OCI-LY7 (cell line): ENCODE data around the gene TBX4. TPM values are rescaled to one million over a fixed set of nuclear protein-coding genes. Genes with fewer than 3 reads are reported as not detected.
"Not testable (repeated sequence)": the region's sequence is repeated elsewhere in the genome, so short reads cannot be mapped to it uniquely, and the experiment has no call there.

Experiments
- BruUV-seq: library from RNA; stranded (reverse); fragments of 400-500 nt; replicated peaks from 2 replicates; lab custom pipeline; 2021; lab: Mats Ljungman, UMichigan
- CTCF ChIA-PET: fragments of 300-600 bp; sonication (Branson Sonifier 250); formaldehyde crosslinking; loops from one replicate; lab custom pipeline; 2022; ENCODE audit warnings: antibody characterized with exemption; ENCODE audit not compliant: unreplicated experiment; lab: Charles Lee
- POLR2A ChIA-PET: fragments of 300-600 bp; sonication (Branson Sonifier 250); formaldehyde crosslinking; loops from one replicate; lab custom pipeline; 2022; ENCODE audit warnings: antibody characterized with exemption; lab: Charles Lee
- DNase-seq: peaks from one replicate; pipeline ENCODE4 v3.0.0-alpha.2; 2015; ENCODE audit warnings: low spot score
- H2AFZ ChIP-seq: fragments of 200-600 bp; sonication (generic), shearing (Covaris generic); 2 replicates; pipeline ENCODE4 v1.6.1; 2014; ENCODE audit warnings: mild to moderate bottlenecking, antibody characterized with exemption, low read length, moderate library complexity
- H3K27ac ChIP-seq: fragments of 200-600 bp; sonication (generic); 2 replicates; pipeline ENCODE4 v1.5.1; 2014; ENCODE audit warnings: mixed run types, low read depth, mild to moderate bottlenecking, moderate library complexity, low read length, inconsistent platforms; ENCODE audit not compliant: poor library complexity, severe bottlenecking
- H3K36me3 ChIP-seq: fragments of 200-600 bp; sonication (generic); 2 replicates; pipeline ENCODE4 v1.6.1; 2014; ENCODE audit warnings: mild to moderate bottlenecking, antibody characterized with exemption, low read length, moderate library complexity, mixed read lengths; ENCODE audit not compliant: insufficient read depth
- H3K4me1 ChIP-seq: fragments of 200-600 bp; sonication (generic); 2 replicates; pipeline ENCODE4 v1.5.1; 2014; ENCODE audit warnings: mild to moderate bottlenecking, low read length; ENCODE audit not compliant: insufficient read depth, poor library complexity, severe bottlenecking
- H3K4me2 ChIP-seq: fragments of 200-600 bp; sonication (generic); 2 replicates; pipeline ENCODE4 v1.6.1; 2014; ENCODE audit warnings: mild to moderate bottlenecking, low read length
- H3K4me3 ChIP-seq: fragments of 200-600 bp; sonication (generic); 2 replicates; pipeline ENCODE4 v1.5.1; 2014; ENCODE audit warnings: mild to moderate bottlenecking, low read depth, low read length; ENCODE audit not compliant: poor library complexity, severe bottlenecking
- H3K79me2 ChIP-seq: fragments of 200-600 bp; sonication (generic); 2 replicates; pipeline ENCODE4 v1.6.1; 2016; ENCODE audit warnings: low read depth, mild to moderate bottlenecking, low read length, moderate library complexity, mixed read lengths; ENCODE audit not compliant: insufficient read depth
- H3K9me2 ChIP-seq: fragments of 200-600 bp; sonication (generic); 2 replicates; pipeline ENCODE4 v1.6.1; 2016; ENCODE audit warnings: mild to moderate bottlenecking, low read length, mixed read lengths; ENCODE audit not compliant: insufficient read depth
- H3K9me3 ChIP-seq: fragments of 200-600 bp; sonication (generic); 2 replicates; pipeline ENCODE4 v1.6.1; 2014; ENCODE audit warnings: mild to moderate bottlenecking, mixed run types, low read length, mixed read lengths
- H4K20me1 ChIP-seq: fragments of 200-600 bp; sonication (generic); 2 replicates; pipeline ENCODE4 v1.6.1; 2014; ENCODE audit warnings: mild to moderate bottlenecking, antibody characterized with exemption, low read length, moderate library complexity, mixed read lengths; ENCODE audit not compliant: insufficient read depth
- EZH2phosphoT487 ChIP-seq: fragments of 200-600 bp; sonication (generic); IDR thresholded peaks from 2 replicates; pipeline ENCODE4 v1.6.1; 2018; ENCODE audit warnings: low read depth, borderline replicate concordance, mild to moderate bottlenecking, mixed run types, antibody characterized with exemption, low read length, moderate library complexity, mixed read lengths
- intact Hi-C: fragments of 100-400 bp; cut with micrococcal nuclease; formaldehyde crosslinking; loops from one replicate; pipeline ENCODE4 v1.10.0; 2022; ENCODE audit not compliant: unreplicated experiment
- total RNA-seq, 2 experiments: library from RNA; depleted of rRNA in 1 of 2; stranded (reverse); fragments of >200 nt in 1 of 2; shearing (Covaris generic) in 1 of 2; gene quantifications; 2 replicates each; pipeline ENCODE4 v1.2.3, GENCODE V29; 2014 to 2022
- TF ChIP-seq, protein P1 (sequence below): fragments of 200-600 bp; sonication (generic); conservative IDR thresholded peaks from 2 replicates; pipeline ENCODE4 v1.5.1; 2014; ENCODE audit warnings: mild to moderate bottlenecking, antibody characterized with exemption, low read length, moderate library complexity, mixed read lengths

The TBX4 gene
- total RNA-seq, 2 experiments from 2014 or later = not detected

DNA sequence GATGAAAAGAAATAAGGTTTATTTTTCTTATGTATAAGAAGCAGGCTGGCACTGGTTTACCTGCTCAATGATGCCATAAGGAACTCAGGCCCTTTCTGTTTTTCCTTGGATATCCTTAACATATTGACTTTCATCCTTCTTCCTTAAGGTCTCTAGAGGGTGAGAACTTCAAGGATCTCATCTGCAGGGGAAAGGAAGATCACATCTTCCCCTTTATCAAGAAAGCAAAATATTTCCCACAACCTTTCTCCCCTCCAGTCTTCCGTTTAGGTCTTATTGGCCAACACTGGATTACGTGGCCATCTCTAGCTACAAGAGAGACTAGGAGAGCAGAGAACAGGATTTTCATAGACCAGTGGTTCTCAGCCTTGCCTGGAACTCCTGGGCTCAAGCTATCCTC, 4.2 kb upstream of the TBX4 start:
- H3K9me3 ChIP-seq = no peaks in the 10 kb centered on the region
- no peaks in the 10 kb centered on the region for H4K20me1 ChIP-seq
- TF ChIP-seq, protein P1, sequence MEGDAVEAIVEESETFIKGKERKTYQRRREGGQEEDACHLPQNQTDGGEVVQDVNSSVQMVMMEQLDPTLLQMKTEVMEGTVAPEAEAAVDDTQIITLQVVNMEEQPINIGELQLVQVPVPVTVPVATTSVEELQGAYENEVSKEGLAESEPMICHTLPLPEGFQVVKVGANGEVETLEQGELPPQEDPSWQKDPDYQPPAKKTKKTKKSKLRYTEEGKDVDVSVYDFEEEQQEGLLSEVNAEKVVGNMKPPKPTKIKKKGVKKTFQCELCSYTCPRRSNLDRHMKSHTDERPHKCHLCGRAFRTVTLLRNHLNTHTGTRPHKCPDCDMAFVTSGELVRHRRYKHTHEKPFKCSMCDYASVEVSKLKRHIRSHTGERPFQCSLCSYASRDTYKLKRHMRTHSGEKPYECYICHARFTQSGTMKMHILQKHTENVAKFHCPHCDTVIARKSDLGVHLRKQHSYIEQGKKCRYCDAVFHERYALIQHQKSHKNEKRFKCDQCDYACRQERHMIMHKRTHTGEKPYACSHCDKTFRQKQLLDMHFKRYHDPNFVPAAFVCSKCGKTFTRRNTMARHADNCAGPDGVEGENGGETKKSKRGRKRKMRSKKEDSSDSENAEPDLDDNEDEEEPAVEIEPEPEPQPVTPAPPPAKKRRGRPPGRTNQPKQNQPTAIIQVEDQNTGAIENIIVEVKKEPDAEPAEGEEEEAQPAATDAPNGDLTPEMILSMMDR = no peak
- no peak for TF ChIP-seq EZH2phosphoT487
- intact Hi-C loops = no loop called here
- H3K4me1 ChIP-seq = no peaks in the 10 kb centered on the region
- BruUV-seq = no TSS peak
- ChIA-PET CTCF (interaction anchor here (0.5 kb wide), 1 partner anchor 220 kb away, joined by 4 read pairs; no protein-coding TSS in a partner anchor), POLR2A (interaction anchor here (0.6 kb wide), 1 partner anchor 409 kb away, joined by 4 read pairs; no protein-coding TSS in a partner anchor)
- H3K4me2 ChIP-seq = no peak overlapping the region
- no peak for DNase-seq
- H3K27ac ChIP-seq = no peak overlapping the region
- H3K79me2 ChIP-seq = no peaks in the 10 kb centered on the region
- H3K9me2 ChIP-seq = no peaks in the 10 kb centered on the region
- H3K36me3 ChIP-seq = no peaks in the 10 kb centered on the region
- no peak overlapping the region for H2AFZ ChIP-seq
- H3K4me3 ChIP-seq = no peak overlapping the region

GRCh38 chr17:61449140-61449539, 3.1 kb upstream of the TBX4 start:
- BruUV-seq, H4K20me1 ChIP-seq, intact Hi-C loops, H3K9me2 ChIP-seq, H3K79me2 ChIP-seq, H3K4me2 ChIP-seq, H2AFZ ChIP-seq, H3K36me3 ChIP-seq, H3K9me3 ChIP-seq, H3K27ac ChIP-seq, H3K4me3 ChIP-seq, DNase-seq, H3K4me1 ChIP-seq, CTCF ChIA-PET: not testable (repeated sequence)
- POLR2A ChIA-PET = interaction anchor here (0.9 to 1.5 kb wide), 3 partner anchors 19 to 87 kb away, joined by 3 to 4 read pairs (median 4); no protein-coding TSS in a partner anchor

DNA sequence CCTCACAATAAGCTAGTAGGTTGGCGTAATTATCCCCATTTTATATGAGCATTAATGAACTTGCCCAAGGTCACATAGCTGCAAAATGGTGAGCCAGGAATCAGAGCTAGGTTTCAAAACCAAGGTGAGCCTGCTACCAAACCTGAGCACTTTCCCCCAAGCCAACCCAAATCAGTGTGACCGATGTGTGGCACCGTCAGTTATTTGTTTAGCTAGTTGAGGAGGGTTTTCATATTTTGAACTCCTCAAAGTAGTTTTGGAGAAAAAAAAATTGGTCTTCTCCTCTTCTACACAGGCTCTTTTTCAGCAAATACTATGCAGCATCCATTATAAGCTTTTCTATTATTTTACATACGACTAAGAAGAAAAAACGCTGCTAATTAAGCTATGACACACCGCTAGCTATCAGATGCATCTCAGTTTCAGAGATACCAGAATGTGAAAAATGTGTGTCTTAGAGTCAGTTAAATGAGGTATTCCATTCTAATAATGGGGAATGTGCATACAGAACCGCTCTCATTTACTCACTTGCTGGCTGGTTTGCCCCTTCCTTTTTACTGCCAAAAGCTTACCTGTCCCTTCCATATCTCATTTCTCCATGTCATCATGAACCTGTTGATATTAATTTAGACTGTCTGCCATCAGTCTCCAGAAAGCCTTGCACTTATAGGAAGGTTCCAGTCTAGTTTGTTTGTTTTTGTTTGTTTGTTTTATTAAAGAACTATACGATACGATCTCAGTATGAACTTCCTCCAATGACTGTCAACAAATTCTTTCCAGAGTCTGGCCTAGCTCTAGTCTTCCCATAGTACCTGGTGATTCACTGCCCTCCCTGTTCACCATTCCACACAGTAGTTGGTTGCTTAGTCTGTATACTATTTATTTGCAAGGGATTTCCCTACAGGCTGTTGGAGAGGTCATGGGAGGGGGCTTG, 2.2 kb upstream of the TBX4 start:
- Histone ChIP-seq H3K36me3 (no peaks in the 10 kb centered on the region), H3K27ac (no peak overlapping the region), H4K20me1 (no peaks in the 10 kb centered on the region), H3K9me2 (no peaks in the 10 kb centered on the region), H3K4me2 (no peak overlapping the region), H3K4me1 (no peaks in the 10 kb centered on the region), H3K4me3 (no peak overlapping the region), H2AFZ (no peak overlapping the region), H3K79me2 (no peaks in the 10 kb centered on the region), H3K9me3 (no peaks in the 10 kb centered on the region)
- POLR2A ChIA-PET = interaction anchor here (0.7 to 1.5 kb wide), 5 partner anchors 12 to 222 kb away, joined by 3 to 4 read pairs (median 3); no protein-coding TSS in a partner anchor
- no TSS peak for BruUV-seq
- DNase-seq = no peak
- intact Hi-C loops = no loop called here
- no peak for TF ChIP-seq EZH2phosphoT487
- TF ChIP-seq, protein P1 = no peak
- CTCF ChIA-PET = no interaction called here
